Duodenal mucosa (tissue), 2 donors: Measurements from ENCODE around the gene TSHZ2.

Experiments
- H3K27ac ChIP-seq: one replicate; pipeline ENCODE4 v1.7.0; 2013; ENCODE audit warnings: low read depth, low read length
- H3K27me3 ChIP-seq, 2 donors: one replicate each; pipeline ENCODE4 v1.7.0; 2013; ENCODE audit warnings: low read length in 2 of 2, control low read depth in 1 of 2; ENCODE audit not compliant: insufficient read depth in 2 of 2, control insufficient read depth in 1 of 2
- H3K36me3 ChIP-seq, 2 donors: one replicate each; pipeline ENCODE4 v1.7.0; 2013; ENCODE audit warnings: low read length in 2 of 2, control low read depth in 1 of 2; ENCODE audit not compliant: insufficient read depth in 2 of 2, control insufficient read depth in 1 of 2
- H3K4me1 ChIP-seq, 2 donors: one replicate each; pipeline ENCODE4 v1.7.0; 2013; ENCODE audit warnings: low read length in 2 of 2, control low read depth in 1 of 2; ENCODE audit not compliant: insufficient read depth in 2 of 2, control insufficient read depth in 1 of 2
- H3K4me3 ChIP-seq, 2 donors: one replicate each; pipeline ENCODE4 v1.7.0; 2013; ENCODE audit warnings: low read length in 2 of 2, low read depth in 1 of 2
- H3K9ac ChIP-seq, 2 donors: one replicate each; pipeline ENCODE4 v1.7.0; 2013; ENCODE audit warnings: low read length in 2 of 2, low read depth in 1 of 2
- H3K9me3 ChIP-seq, 2 donors: one replicate each; pipeline ENCODE4 v1.7.0; 2013; ENCODE audit warnings: low read length in 2 of 2, control low read depth in 1 of 2; ENCODE audit not compliant: control insufficient read depth in 1 of 2

The TSHZ2 gene

GRCh38 chr20:53133628-53134027 is 161.5 kb downstream of the TSHZ2 start:
- no peaks in the 10 kb centered on the region for H3K36me3 ChIP-seq
- no peaks in the 10 kb centered on the region for H3K9me3 ChIP-seq
- H3K4me3 ChIP-seq: no peak overlapping the region
- no peaks in the 10 kb centered on the region for H3K27me3 ChIP-seq
- no peak overlapping the region for H3K9ac ChIP-seq
- no peaks in the 10 kb centered on the region for H3K4me1 ChIP-seq
- H3K27ac ChIP-seq: no peak overlapping the region

GRCh38 chr20:53136473-53136872 is 164.3 kb downstream of the TSHZ2 start:
- Histone ChIP-seq H3K9ac (no peak overlapping the region), H3K9me3 (no peaks in the 10 kb centered on the region), H3K36me3 (no peaks in the 10 kb centered on the region), H3K27ac (no peak overlapping the region), H3K4me1 (no peaks in the 10 kb centered on the region), H3K27me3 (no peaks in the 10 kb centered on the region), H3K4me3 (no peak overlapping the region)

- Histone ChIP-seq H3K9me3 (no peaks in the 10 kb centered on the region), H3K9ac (no peak overlapping the region), H3K27me3 (no peaks in the 10 kb centered on the region), H3K27ac (no peak overlapping the region), H3K4me3 (no peak overlapping the region), H3K36me3 (no peaks in the 10 kb centered on the region), H3K4me1 (no peaks in the 10 kb centered on the region)
These were observed 166.5 kb downstream of the TSHZ2 start for GRCh38 chr20:53138454-53139262.

GRCh38 chr20:53141201-53142050 is 169.3 kb downstream of the TSHZ2 start:
- Histone ChIP-seq H3K9me3 (no peaks in the 10 kb centered on the region), H3K27ac (no peak overlapping the region), H3K4me1 (no peaks in the 10 kb centered on the region), H3K36me3 (no peaks in the 10 kb centered on the region), H3K9ac (no peak overlapping the region), H3K27me3 (no peaks in the 10 kb centered on the region), H3K4me3 (no peak overlapping the region)

GRCh38 chr20:53142225-53143127 is 170.3 kb downstream of the TSHZ2 start:
- Histone ChIP-seq H3K9ac (no peak overlapping the region), H3K4me1 (no peaks in the 10 kb centered on the region), H3K27me3 (no peaks in the 10 kb centered on the region), H3K4me3 (no peak overlapping the region), H3K36me3 (no peaks in the 10 kb centered on the region), H3K27ac (no peak overlapping the region), H3K9me3 (no peaks in the 10 kb centered on the region)

GRCh38 chr20:53146201-53146891 is 174.2 kb downstream of the TSHZ2 start:
- no peaks in the 10 kb centered on the region for H3K9me3 ChIP-seq
- H3K4me1 ChIP-seq: peaks cover 0 to 5% of the 10 kb centered on the region in 2 donors
- no peak overlapping the region for H3K4me3 ChIP-seq

GRCh38 chr20:53148771-53149147 is 176.6 kb downstream of the TSHZ2 start:
- H3K27me3 ChIP-seq: no peaks in the 10 kb centered on the region
- peaks cover 0 to 5% of the 10 kb centered on the region in 2 donors for H3K4me1 ChIP-seq
- H3K4me3 ChIP-seq: no peak overlapping the region
- no peak overlapping the region for H3K9ac ChIP-seq
- no peaks in the 10 kb centered on the region for H3K9me3 ChIP-seq
- H3K36me3 ChIP-seq: no peaks in the 10 kb centered on the region
- H3K27ac ChIP-seq: no peak overlapping the region

More at GRCh38 chr20:53146201-53146891, 174.2 kb downstream of the TSHZ2 start:
- Histone ChIP-seq H3K27me3 (no peaks in the 10 kb centered on the region), H3K27ac (no peak overlapping the region), H3K9ac (no peak overlapping the region), H3K36me3 (no peaks in the 10 kb centered on the region)

- peaks cover 0 to 5% of the 10 kb centered on the region in 2 donors for H3K4me1 ChIP-seq
- no peak overlapping the region for H3K9ac ChIP-seq
- no peak overlapping the region for H3K27ac ChIP-seq
- H3K36me3 ChIP-seq: no peaks in the 10 kb centered on the region
- H3K9me3 ChIP-seq: no peaks in the 10 kb centered on the region
- H3K27me3 ChIP-seq: no peaks in the 10 kb centered on the region
- no peak overlapping the region for H3K4me3 ChIP-seq
These were observed 177.2 kb downstream of the TSHZ2 start for GRCh38 chr20:53149148-53149889.

GRCh38 chr20:53149890-53150205 is 177.7 kb downstream of the TSHZ2 start:
- H3K4me3 ChIP-seq: no peak overlapping the region
- peaks cover 0 to 5% of the 10 kb centered on the region in 2 donors for H3K4me1 ChIP-seq
- no peaks in the 10 kb centered on the region for H3K27me3 ChIP-seq
- no peak overlapping the region for H3K9ac ChIP-seq
- no peaks in the 10 kb centered on the region for H3K9me3 ChIP-seq
- no peaks in the 10 kb centered on the region for H3K36me3 ChIP-seq
- no peak overlapping the region for H3K27ac ChIP-seq
